ENCODE measurements around the gene PRODH2. TPM values are rescaled to one million over a fixed set of nuclear protein-coding genes. Genes with fewer than 3 reads are reported as not detected.
A peak's percentile ranks its signal among the peaks of the same experiment; 100 is the strongest.

The PRODH2 gene
- total and polyA plus RNA-seq, 4 donors: not detected

DNA sequence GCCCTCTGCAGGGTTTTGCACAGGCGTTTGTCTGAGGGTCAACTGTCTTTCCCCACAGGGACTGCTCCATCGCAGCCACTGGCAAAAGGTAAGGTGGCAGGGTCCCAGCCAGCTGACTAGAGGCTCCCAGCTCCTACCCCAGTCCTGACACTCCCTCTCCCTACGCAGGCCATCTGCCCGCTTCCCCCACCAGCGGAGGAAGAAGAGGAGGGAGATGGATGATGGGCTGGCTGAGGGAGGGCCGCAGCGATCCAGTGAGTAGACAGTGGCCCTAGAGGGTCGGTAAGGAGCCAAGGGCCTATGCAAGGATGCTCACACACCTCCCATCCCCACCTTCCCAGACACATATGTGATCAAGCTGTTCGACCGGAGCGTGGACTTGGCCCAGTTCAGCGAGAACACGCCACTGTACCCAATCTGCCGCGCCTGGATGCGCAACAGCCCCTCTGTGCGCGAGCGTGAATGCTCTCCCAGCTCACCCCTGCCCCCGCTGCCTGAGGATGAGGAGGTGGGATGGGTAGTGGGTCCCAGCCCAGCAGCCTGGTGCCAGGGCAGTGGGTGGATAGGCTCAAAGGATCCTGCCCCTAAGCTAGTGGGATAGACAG is 59.8 kb downstream of the PRODH2 start:
- DNase-seq: peak in 1 of 2 donors; percentile 76
- Histone ChIP-seq H3K9me3 (ENCODE audit: control insufficient read depth, low read length) (no peaks in the 10 kb centered on the region), H3K4me1 (ENCODE audit: control insufficient read depth in 1 of 2, insufficient read depth in 2 of 2, low read length in 2 of 2) (no peaks in the 10 kb centered on the region), H3K4me3 (ENCODE audit: low read length in 2 of 2) (no peak overlapping the region), H3K36me3 (ENCODE audit: control insufficient read depth in 1 of 2, insufficient read depth in 2 of 2, low read length in 1 of 2) (peaks cover 0 to 3% of the 10 kb centered on the region in 2 donors), H3K27ac (ENCODE audit: low read depth in 1 of 2, low read length in 2 of 2) (no peak overlapping the region), H3K27me3 (ENCODE audit: control insufficient read depth in 1 of 2, insufficient read depth in 2 of 2, low read length in 1 of 2) (no peaks in the 10 kb centered on the region)
- 93 to 94% methylated on average over 19 to 20 of the region's 20 CpGs for WGBS, 2 donors
- intact Hi-C loops (cut with DNase I): no loop called here
- no peak for ATAC-seq (ENCODE audit: low FRiP score)

DNA sequence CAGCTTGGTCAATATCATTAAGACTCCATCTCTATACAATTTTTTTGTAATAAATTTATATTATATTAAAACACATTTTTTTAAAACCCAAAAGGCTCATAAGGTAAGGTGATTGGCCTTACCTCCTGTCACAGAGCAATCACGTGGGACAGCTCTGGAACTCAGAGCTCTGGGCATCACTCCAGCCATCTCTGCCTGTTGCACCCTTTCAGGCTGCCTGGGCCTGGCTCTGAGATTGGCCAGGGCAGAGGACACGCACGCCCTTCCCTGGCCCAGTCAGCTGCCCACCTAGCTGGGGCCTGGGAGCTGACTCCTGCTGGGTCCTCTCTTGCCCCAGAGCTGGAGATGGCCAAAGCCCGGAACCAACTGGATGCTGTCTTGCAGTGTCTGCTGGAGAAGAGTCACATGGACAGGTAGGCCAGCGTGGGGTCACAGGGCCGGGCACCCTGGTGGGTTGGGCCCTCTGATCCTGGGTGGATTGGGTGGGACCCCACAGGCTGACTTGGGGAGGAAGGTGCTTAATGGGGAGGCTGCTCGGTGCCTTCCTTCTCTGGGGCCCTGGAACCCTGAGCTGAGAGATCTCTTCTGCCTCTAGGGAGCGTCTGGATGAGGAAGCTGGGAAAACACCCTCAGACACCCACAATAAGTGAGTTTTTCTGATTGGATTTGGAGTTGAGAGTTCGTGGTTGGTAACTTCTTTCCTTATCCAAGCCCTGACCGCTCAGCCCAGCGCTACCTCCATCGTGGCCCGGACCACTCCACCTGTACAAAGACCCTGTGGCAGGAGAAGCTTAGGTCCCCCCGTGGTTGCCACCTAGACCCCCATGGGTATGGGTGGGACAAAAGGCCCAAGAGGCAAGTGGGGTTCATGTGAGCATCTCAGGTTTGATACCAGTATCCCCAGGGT is 60.6 kb downstream of the PRODH2 start:
- ATAC-seq (ENCODE audit: low FRiP score) (no peak), DNase-seq (no peak)
- Histone ChIP-seq H3K4me1 (ENCODE audit: control insufficient read depth in 1 of 2, insufficient read depth in 2 of 2, low read length in 2 of 2) (no peaks in the 10 kb centered on the region), H3K27ac (ENCODE audit: low read depth in 1 of 2, low read length in 2 of 2) (no peak overlapping the region), H3K9me3 (ENCODE audit: control insufficient read depth, low read length) (no peaks in the 10 kb centered on the region), H3K4me3 (ENCODE audit: low read length in 2 of 2) (no peak overlapping the region), H3K27me3 (ENCODE audit: control insufficient read depth in 1 of 2, insufficient read depth in 2 of 2, low read length in 1 of 2) (no peaks in the 10 kb centered on the region), H3K36me3 (ENCODE audit: control insufficient read depth in 1 of 2, insufficient read depth in 2 of 2, low read length in 1 of 2) (peaks cover 0 to 3% of the 10 kb centered on the region in 2 donors)
- intact Hi-C loops (cut with DNase I): no loop called here
- WGBS, 2 donors: 81 to 82% methylated on average over 14 of the region's 14 CpGs

DNA sequence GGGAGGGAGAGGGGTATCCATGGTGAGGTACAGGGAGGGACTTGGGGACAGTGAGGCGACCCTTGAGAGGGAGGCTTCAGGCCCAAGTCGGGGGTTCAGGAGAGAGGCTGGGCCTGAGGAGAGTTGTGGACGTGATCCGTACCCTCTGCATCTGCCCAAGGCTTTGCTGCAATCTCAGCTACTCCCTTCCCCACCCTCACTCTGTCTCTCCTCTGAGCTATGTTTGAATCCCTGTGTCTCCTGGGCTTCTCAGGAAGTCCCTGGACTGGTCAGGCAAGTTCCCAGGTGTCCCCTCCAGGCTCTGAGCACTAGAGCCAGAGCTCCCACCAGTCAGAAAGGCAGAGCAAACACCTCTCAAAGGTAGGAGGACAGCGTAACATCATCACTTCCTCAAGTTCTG is 62.5 kb downstream of the PRODH2 start:
- WGBS, 2 donors: 80 to 93% methylated on average over 3 to 5 of the region's 5 CpGs
- Histone ChIP-seq H3K36me3 (ENCODE audit: control insufficient read depth in 1 of 2, insufficient read depth in 2 of 2, low read length in 1 of 2) (peaks cover 0 to 3% of the 10 kb centered on the region in 2 donors), H3K4me3 (ENCODE audit: low read length in 2 of 2) (no peak overlapping the region), H3K27me3 (ENCODE audit: control insufficient read depth in 1 of 2, insufficient read depth in 2 of 2, low read length in 1 of 2) (no peaks in the 10 kb centered on the region), H3K4me1 (ENCODE audit: control insufficient read depth in 1 of 2, insufficient read depth in 2 of 2, low read length in 2 of 2) (no peaks in the 10 kb centered on the region), H3K27ac (ENCODE audit: low read depth in 1 of 2, low read length in 2 of 2) (no peak overlapping the region), H3K9me3 (ENCODE audit: control insufficient read depth, low read length) (no peaks in the 10 kb centered on the region)
- intact Hi-C loops (cut with DNase I): no loop called here
- no peak for DNase-seq
- no peak for ATAC-seq (ENCODE audit: low FRiP score)

Other genes starting within 250 kb of the PRODH2 start
- not detected for gene ATP4A, start 249.2 kb downstream of the PRODH2 start, total RNA-seq
- gene ATP4A, start 249.2 kb downstream of the PRODH2 start, polyA plus RNA-seq: not detected
- not detected for gene PMIS2, start 226.7 kb downstream of the PRODH2 start, total RNA-seq
- not detected for gene PMIS2, start 226.7 kb downstream of the PRODH2 start, polyA plus RNA-seq
- gene HAUS5, start 200.1 kb downstream of the PRODH2 start, total RNA-seq: 10 to 100 TPM in 1 of 2 donors, 1 to 10 TPM in 1; 5.3 to 10.5 TPM
- gene HAUS5, start 200.1 kb downstream of the PRODH2 start, polyA plus RNA-seq: 10 to 100 TPM in 1 of 2 donors, 1 to 10 TPM in 1; 2.9 to 17.5 TPM
- gene RBM42, start 183.8 kb downstream of the PRODH2 start, total RNA-seq: 10 to 100 TPM; 53.7 to 62.0 TPM
- 10 to 100 TPM; 41.8 to 66.8 TPM for gene RBM42, start 183.8 kb downstream of the PRODH2 start, polyA plus RNA-seq
- gene ETV2, start 171.1 kb downstream of the PRODH2 start, total RNA-seq: 1 to 10 TPM in 1 of 2 donors, under 1 TPM in 1; 0.62 to 1.2 TPM
- gene ETV2, start 171.1 kb downstream of the PRODH2 start, polyA plus RNA-seq: 1 to 10 TPM in 1 of 2 donors, under 1 TPM in 1; 0.46 to 1.9 TPM
- 100 to 1,000 TPM; 196 to 216 TPM for gene COX6B1, start 164.5 kb downstream of the PRODH2 start, total RNA-seq
- gene COX6B1, start 164.5 kb downstream of the PRODH2 start, polyA plus RNA-seq: 100 to 1,000 TPM; 502 to 730 TPM
- not detected for gene UPK1A, start 146.3 kb downstream of the PRODH2 start, total RNA-seq
- 1 to 10 TPM in 1 of 2 donors, under 1 TPM in 1; 0.54 to 1.5 TPM for gene UPK1A, start 146.3 kb downstream of the PRODH2 start, polyA plus RNA-seq
- gene ZBTB32, start 108.3 kb downstream of the PRODH2 start, total RNA-seq: under 1 TPM in 1 of 2 donors, not detected in 1; 0.19 TPM
- gene ZBTB32, start 108.3 kb downstream of the PRODH2 start, polyA plus RNA-seq: not detected
- gene KMT2B, start 94.8 kb downstream of the PRODH2 start, total RNA-seq: 10 to 100 TPM; 33.6 to 37.9 TPM
- 10 to 100 TPM in 1 of 2 donors, 1 to 10 TPM in 1; 6.4 to 43.3 TPM for gene KMT2B, start 94.8 kb downstream of the PRODH2 start, polyA plus RNA-seq
- gene IGFLR1, start 70.4 kb downstream of the PRODH2 start, total RNA-seq: 10 to 100 TPM in 1 of 2 donors, 1 to 10 TPM in 1; 8.1 to 14.9 TPM
- 10 to 100 TPM in 1 of 2 donors, 1 to 10 TPM in 1; 5.1 to 10.9 TPM for gene IGFLR1, start 70.4 kb downstream of the PRODH2 start, polyA plus RNA-seq
- 10 to 100 TPM; 14.8 to 22.0 TPM for gene U2AF1L4, start 67.4 kb downstream of the PRODH2 start, total RNA-seq
- gene U2AF1L4, start 67.4 kb downstream of the PRODH2 start, polyA plus RNA-seq: 10 to 100 TPM; 24.7 to 70.4 TPM
- 10 to 100 TPM; 32.9 to 37.0 TPM for gene PSENEN, start 67.2 kb downstream of the PRODH2 start, total RNA-seq
- gene PSENEN, start 67.2 kb downstream of the PRODH2 start, polyA plus RNA-seq: 10 to 100 TPM; 32.4 to 59.2 TPM
- gene LIN37, start 64.3 kb downstream of the PRODH2 start, total RNA-seq: 10 to 100 TPM; 10.6 to 13.3 TPM
- 10 to 100 TPM; 13.1 to 91.2 TPM for gene LIN37, start 64.3 kb downstream of the PRODH2 start, polyA plus RNA-seq
- gene HSPB6, start 55.8 kb downstream of the PRODH2 start, total RNA-seq: 100 to 1,000 TPM; 148 to 152 TPM
- 100 to 1,000 TPM in 1 of 2 donors, 10 to 100 TPM in 1; 73.9 to 131 TPM for gene HSPB6, start 55.8 kb downstream of the PRODH2 start, polyA plus RNA-seq
- 10 to 100 TPM; 18.7 to 19.6 TPM for gene PROSER3, start 54.7 kb downstream of the PRODH2 start, total RNA-seq
- 10 to 100 TPM in 1 of 2 donors, 1 to 10 TPM in 1; 4.1 to 18.7 TPM for gene PROSER3, start 54.7 kb downstream of the PRODH2 start, polyA plus RNA-seq
- gene ARHGAP33, start 37.3 kb downstream of the PRODH2 start, total RNA-seq: 10 to 100 TPM; 12.3 to 27.8 TPM
- gene ARHGAP33, start 37.3 kb downstream of the PRODH2 start, polyA plus RNA-seq: 10 to 100 TPM in 1 of 2 donors, 1 to 10 TPM in 1; 1.9 to 22.1 TPM
- gene NPHS1, start 39.7 kb upstream of the PRODH2 start, total RNA-seq: not detected
- gene NPHS1, start 39.7 kb upstream of the PRODH2 start, polyA plus RNA-seq: not detected
- gene KIRREL2, start 44.1 kb upstream of the PRODH2 start, total RNA-seq: not detected
- gene KIRREL2, start 44.1 kb upstream of the PRODH2 start, polyA plus RNA-seq: under 1 TPM; 0.08 to 0.50 TPM
- 10 to 100 TPM; 12.9 to 13.5 TPM for gene APLP1, start 55.7 kb upstream of the PRODH2 start, total RNA-seq
- 10 to 100 TPM in 1 of 2 donors, 1 to 10 TPM in 1; 7.6 to 23.0 TPM for gene APLP1, start 55.7 kb upstream of the PRODH2 start, polyA plus RNA-seq
- gene NFKBID, start 87.7 kb upstream of the PRODH2 start, total RNA-seq: 10 to 100 TPM; 18.9 to 19.4 TPM
- gene NFKBID, start 87.7 kb upstream of the PRODH2 start, polyA plus RNA-seq: 10 to 100 TPM in 1 of 2 donors, 1 to 10 TPM in 1; 2.9 to 10.4 TPM
- 10 to 100 TPM; 18.7 TPM for gene HCST, start 89.7 kb upstream of the PRODH2 start, total RNA-seq
- gene HCST, start 89.7 kb upstream of the PRODH2 start, polyA plus RNA-seq: 10 to 100 TPM in 1 of 2 donors, 1 to 10 TPM in 1; 7.3 to 20.9 TPM
- 100 to 1,000 TPM in 1 of 2 donors, 10 to 100 TPM in 1; 98.9 to 117 TPM for gene TYROBP, start 95.5 kb upstream of the PRODH2 start, total RNA-seq
- gene TYROBP, start 95.5 kb upstream of the PRODH2 start, polyA plus RNA-seq: 100 to 1,000 TPM in 1 of 2 donors, 10 to 100 TPM in 1; 48.8 to 327 TPM
- 10 to 100 TPM; 14.5 to 15.1 TPM for gene LRFN3, start 123.5 kb upstream of the PRODH2 start, total RNA-seq
- 1 to 10 TPM; 2.0 to 6.1 TPM for gene LRFN3, start 123.5 kb upstream of the PRODH2 start, polyA plus RNA-seq
- 10 to 100 TPM; 11.6 to 16.6 TPM for gene SDHAF1, start 182.3 kb upstream of the PRODH2 start, total RNA-seq
- 10 to 100 TPM; 11.1 to 26.1 TPM for gene SDHAF1, start 182.3 kb upstream of the PRODH2 start, polyA plus RNA-seq
- 1 to 10 TPM; 1.0 to 1.4 TPM for gene SYNE4, start 196.0 kb upstream of the PRODH2 start, total RNA-seq
- gene SYNE4, start 196.0 kb upstream of the PRODH2 start, polyA plus RNA-seq: 1 to 10 TPM in 1 of 2 donors, not detected in 1; 2.3 TPM
- gene ALKBH6, start 201.4 kb upstream of the PRODH2 start, total RNA-seq: 10 to 100 TPM; 14.0 to 15.3 TPM
- 10 to 100 TPM; 10.3 to 25.6 TPM for gene ALKBH6, start 201.4 kb upstream of the PRODH2 start, polyA plus RNA-seq
- 10 to 100 TPM; 35.1 to 37.1 TPM for gene CLIP3, start 220.0 kb upstream of the PRODH2 start, total RNA-seq
- gene CLIP3, start 220.0 kb upstream of the PRODH2 start, polyA plus RNA-seq: 10 to 100 TPM in 1 of 2 donors, 1 to 10 TPM in 1; 8.9 to 22.2 TPM
- gene THAP8, start 241.4 kb upstream of the PRODH2 start, total RNA-seq: 1 to 10 TPM; 1.8 to 4.1 TPM
- 1 to 10 TPM; 2.9 to 3.6 TPM for gene THAP8, start 241.4 kb upstream of the PRODH2 start, polyA plus RNA-seq
- 1 to 10 TPM in 1 of 2 donors, under 1 TPM in 1; 0.45 to 1.3 TPM for gene WDR62, start 242.1 kb upstream of the PRODH2 start, total RNA-seq
- under 1 TPM; 0.25 to 0.26 TPM for gene WDR62, start 242.1 kb upstream of the PRODH2 start, polyA plus RNA-seq

All from aorta (tissue), 5 donors.